ENCODE results near the gene ATP6V1B1.
A peak's percentile ranks its signal among the peaks of the same experiment; 100 is the strongest.

Gene ATP6V1B1

DNA sequence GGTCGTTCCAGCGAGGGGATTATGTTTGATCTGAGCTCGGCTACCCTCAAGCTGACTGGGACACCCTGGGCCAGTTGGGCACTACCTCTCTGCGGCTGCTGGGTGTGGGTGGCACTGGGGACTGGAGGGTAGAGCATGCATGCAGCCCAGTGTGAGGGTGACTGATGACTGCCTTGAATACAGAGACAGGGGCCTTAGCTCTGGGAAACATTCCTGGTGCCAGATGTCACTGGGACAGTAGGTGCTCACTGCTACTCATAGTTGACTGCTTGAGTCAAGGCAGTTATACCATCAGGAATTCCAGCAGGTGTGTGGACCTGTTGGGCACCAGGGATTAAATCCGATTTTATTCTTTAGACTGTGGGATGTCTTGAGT, 33.6 kb upstream of the ATP6V1B1 start:
- no peak for DNase-seq

DNA sequence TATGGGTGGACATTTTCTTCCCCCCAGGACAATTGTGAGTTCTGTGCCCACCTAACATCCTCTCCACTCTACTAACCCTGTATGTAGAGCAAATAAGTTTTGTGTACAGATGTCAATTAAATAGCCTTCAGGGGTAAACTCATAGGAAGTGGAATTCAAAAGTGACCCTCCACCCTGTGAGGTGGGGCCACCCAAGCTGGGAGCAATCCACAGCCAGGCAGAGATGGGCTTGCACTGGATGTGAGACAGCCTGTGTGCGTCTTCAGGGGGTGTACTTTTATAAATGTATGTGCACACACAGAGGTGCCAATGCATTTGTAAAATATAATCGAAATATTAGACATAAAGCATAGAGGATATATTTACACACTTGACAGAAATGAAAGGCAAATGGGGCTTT, 33.1 kb upstream of the ATP6V1B1 start:
- DNase-seq, result no peak

DNA sequence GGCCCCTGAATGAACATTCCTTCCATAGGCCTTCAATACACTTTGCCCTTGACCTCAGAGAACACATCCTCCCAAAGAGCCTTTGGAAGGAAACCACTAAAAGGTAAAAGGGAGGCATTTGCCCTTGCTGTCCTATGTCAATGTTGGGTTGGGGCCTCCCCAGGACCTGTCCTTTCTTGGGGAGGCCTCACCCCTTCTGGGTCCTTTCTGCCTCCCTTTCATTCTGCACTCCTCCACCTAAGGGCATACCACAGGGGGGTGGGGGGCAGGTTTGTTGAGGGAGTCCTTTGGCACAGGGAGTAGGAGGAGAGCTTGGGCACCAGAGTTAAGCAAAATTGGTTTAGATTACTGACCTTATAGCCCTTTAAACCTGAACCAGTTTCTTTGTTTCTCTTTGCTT, 32.5 kb upstream of the ATP6V1B1 start:
- no peak for DNase-seq

DNA sequence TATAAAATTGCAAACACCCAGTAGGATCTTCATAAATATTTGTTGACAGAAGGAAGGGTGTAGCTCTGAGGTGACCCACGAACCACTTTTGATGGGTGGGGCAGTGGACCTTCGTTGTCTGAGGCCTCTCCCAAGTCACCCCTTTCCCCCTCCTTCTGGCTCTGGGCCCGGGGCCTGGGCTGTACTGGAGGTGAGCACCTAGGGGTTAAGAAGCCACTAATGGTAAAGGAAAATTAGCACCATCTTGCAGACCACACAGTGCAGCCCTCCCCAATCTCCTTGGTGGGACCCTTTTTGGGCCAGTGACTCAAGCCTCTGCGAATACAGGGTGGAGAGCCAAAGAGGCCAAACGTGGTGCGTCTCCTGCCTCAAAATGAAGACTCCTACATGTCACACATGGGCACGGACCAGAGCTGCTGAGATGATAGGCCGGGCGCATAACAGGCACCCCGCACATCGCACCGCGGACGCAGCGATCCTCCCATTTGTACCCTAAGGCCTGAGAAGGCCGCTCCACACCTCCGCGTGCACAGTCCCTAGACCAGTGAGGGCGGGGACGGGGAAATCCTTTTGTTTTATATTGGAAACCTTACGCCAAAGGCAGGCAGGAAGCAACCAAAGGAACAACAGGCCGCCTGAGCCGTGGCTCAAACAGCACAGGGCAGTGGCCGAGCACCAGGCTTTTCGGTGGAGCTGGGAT, 31.9 kb upstream of the ATP6V1B1 start:
- DNase-seq, result no peak

DNA sequence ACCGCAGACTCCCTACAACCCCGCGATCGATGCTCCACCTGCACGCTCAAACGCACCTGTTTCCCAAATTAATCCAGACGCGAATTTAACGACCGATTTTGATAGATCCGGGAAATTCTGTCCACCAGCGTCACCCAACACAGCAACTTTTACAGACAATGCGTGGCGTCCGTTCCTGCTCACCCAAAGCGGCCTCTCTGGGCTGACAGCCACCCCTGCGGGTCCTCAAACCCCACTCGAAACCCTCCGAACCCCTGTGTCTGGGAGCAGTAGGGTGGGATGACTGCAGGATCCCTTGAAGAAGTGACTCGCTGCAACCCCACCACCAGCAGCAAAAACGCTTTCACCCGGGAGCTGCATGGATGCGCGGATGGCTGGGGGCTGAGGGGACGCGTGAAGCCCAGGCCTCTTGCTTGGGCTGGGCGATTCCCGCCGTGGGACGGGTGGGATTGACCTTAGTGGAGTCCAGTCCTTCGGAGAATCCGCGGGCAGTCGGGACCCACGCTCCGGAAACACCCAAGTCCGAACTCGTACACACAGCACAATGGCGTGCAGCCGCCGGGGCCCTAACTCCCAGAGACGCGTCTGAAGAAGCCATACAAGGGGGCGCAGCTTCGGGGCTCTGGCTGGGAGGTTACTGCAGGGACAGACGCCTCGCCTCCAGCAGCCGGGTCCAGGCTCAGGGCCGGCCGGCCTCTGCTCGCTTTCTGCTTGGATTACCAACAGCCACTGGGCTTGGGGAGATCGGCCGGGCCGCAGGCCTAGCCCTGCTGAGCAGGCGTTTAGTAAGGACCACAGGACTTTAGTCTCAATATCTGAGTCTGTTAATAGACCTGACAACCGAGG, 31.1 kb upstream of the ATP6V1B1 start:
- DNase-seq, result no peak

DNA sequence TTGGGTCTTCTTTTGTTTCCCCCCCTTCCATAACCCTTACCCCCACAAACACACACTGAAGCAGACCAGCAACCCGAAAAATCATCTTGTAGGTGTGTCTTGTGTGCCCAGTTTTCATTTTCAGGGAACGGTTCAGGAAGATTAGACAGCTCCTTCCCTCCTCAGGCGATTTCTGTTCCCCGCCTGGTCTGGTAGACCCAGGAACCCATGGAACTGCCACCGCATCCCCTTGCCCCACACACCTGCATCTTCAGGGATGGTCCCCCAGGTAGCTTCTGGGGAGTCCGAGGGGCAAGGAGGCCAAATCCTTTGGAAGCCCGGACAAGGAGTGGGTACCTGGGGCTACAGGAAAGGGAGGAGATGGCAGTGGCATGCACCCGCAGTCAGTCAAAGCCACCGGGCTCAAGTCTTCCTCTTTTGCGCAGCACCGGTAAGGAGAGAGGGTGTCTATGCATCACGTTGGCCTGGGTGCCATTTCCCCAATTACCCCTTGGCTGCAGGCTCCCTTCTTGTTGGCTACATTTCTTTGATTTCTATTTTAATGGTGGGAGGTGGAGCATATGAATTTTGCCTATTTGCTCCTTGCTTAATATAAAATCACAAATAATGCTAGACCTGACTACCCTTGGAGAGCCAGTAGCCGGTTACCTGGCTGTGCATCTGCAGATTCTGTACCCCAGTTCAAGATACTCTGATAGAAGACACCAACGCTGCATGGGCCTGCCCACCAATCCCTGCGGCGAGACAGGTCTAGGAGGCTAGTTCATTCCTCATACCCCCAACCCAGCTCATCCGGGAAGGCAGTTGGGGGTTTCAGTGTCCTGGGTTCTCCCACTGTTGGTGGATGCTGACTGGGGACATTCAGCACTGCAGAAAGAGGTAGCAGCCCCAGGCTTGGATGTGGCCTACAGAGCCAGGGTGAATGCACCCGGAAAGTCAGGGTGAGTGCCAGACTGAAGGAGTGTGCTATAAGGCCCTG, 30.0 kb upstream of the ATP6V1B1 start:
- DNase-seq, result no peak

DNA sequence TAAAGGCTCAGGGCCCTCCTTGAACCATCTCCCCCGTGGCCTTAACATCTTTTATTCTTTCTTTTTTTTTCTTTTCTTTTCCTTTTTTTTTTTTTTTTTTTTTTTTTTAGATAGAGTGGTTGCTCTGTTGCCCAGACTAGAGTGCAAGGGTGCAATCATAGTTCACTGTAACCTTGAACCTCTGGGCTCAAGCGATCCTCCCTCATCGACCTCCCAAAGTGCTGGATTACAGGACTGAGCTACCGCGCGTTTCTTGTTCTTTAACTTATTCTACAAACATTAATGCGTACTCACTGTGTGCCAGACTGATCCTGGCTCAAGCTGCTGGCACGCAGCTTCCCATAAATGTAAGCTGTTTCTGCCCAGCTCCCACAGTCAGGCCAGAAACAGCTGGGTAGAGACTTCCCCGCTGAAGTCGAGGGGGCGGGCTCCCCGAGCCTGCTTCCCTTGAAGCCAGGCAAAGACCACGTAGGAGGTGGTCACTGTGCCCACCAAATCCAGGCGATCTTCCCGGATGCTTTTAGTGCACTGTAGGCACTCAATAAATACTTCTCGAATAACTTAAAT, 29.2 kb upstream of the ATP6V1B1 start:
- DNase-seq, result no peak

DNA sequence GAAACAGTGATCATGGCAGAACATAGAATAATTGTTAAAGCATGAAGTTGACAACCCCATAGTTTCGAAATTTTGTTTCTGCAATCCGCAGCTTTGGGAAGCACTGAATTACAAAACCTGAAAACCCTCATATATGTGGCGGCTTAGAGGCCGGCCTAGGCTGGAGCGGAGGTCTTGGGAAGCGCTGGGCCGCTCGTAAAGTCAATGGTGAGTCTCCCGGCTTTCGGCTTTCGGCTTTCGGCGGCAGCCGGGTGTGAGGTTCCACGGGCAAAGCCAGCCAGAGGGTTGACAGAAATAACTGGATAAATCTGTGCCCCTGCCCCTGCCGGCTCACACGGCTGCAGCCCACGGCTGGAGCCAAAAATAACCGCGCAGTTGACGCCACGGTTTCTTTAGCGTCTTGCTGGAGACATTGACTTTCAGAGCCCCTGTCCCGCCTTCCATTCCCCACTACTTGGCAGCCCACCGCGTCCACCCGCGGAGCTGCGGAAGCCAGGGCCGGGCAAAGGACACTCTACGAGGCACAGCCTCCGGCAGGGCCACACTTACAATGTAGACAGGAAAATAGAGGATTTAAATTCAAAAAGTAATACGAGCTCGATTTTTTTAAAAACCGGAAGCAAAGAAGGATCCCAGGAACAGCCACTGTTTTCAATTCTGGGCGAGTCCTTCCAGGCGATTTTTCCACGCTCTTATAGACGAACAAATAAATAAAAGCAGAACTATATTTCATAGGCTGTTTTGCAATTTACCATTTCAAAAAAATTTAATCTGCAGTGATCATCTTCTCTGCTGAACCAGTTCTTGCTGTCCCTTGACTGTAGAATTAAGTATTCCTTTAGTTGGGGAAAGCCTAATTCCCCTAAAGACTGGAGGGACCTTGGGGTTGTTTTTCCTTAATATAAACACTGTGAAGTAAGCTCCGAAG, 28.3 kb upstream of the ATP6V1B1 start:
- DNase-seq, result no peak

DNA sequence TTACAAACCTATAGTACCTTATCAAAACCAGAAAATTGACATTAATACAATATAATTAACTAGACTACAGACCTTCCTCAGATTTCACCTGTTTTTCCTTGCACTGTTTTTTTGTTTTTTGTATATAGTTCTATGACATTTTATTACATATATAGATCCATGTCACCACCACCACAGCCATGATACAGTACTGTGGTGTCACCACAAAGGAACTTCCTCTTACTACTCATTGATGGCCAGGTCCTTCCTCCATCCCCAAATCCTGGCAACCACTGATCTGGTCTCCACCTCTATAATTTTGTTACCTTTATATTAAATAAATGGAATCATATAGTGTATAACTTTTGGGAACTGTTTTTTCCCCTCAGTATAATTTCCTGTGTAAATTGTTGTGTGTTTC, 19.4 kb upstream of the ATP6V1B1 start:
- DNase-seq, result no peak

DNA sequence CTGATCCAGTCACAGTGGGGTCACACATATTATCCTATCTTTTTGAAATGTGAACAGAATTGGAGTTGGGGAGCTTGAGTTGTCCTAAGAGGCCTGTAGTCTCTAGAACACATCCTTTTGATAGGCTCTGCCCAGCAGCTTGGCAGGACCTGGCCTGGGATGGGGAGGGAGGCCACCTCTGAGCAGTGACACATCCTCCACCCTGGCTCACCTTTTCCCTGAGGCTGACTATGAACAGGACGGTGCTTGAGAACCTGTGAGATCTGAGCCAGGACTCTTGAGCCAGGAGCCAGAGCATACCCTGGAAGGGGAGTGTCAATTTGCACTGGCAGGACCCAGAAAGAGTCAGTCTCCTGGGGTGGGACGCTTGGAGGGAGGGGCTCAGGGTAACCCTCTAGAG, 17.7 kb upstream of the ATP6V1B1 start:
- DNase-seq, result no peak

DNA sequence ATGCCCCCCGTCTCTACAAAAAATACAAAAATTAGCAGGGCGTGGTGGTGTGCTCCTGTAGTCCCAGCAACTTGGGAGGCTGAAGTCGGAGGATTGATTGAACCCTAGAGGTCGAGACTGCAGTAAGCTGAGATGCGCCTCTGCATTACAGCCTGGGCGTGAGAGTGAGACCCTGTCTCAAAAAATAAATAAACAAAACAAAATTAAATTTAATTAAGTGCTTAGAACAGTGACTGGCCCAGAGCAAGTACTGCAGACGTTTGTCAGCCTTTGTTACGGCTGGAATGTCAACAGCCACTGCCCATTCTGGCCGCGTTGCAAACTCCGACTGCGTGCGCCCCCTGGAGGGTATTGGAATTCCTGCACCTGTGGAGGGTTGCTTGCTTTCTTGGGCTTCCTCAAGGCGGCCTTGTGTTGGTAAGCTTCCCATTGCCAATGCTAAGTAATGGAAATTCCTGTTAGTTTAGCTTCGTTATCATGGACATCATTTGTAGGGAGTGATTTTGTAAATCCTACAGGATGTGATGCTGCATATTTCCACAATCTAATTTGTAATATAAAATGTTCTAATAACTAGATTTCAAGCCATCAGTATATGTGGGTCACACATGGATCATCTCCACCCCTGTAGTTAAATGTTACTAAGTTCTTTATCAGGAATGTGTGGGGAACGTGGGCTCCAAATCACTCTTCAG, 15.9 kb upstream of the ATP6V1B1 start:
- peak; percentile 83 for DNase-seq

DNA sequence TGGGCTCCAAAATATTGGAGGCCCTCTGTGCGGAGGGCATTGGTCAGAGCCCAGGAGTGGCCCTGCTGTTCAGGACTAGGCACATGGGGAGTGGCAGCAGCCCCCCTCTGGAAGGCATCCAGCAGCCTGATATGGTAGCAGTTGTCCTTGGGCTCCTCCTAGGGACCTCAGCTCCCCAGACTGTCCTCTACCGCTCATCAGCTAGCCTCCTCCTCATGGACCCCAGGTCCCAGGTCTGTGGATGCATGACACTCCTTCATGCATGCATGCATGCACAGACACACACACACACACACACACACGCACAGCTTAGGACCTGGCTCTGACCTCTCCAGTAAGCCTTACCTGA, 15.4 kb upstream of the ATP6V1B1 start:
- no peak for DNase-seq

DNA sequence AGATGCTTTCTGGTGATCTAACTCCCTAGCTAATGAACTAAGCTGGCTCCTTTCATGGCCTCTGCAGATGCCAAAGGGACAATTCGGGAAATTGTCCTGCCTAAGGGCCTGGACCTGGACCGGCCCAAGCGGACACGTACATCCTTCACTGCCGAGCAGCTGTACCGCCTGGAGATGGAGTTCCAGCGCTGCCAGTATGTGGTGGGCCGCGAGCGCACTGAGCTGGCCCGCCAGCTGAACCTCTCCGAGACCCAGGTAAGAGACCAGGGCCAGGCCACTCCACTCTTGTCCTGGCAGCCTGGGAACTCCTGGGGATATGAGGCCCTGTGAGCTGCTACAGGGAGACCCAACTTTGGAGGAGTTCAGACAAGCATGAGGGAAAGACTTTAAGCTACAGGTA, 14.7 kb upstream of the ATP6V1B1 start:
- DNase-seq, result no peak

DNA sequence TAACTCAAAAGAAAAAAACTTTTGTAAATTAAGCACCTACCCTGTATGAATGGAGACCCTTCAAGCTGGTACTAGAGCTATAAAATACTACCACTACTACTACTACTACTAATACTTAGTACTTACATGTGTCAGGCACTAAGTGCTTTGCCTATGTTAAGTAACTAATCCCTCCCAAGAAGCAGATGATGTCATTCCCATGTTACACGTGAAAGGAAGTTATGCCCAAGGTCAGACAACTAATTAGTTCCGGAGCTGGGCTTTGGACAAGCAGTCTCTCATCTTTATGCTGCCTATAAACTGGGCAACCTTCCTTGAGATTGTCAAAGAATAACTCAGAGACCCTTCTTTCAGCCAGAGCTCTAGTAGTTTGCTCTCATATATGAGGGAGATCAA, 13.9 kb upstream of the ATP6V1B1 start:
- DNase-seq, result no peak

DNA sequence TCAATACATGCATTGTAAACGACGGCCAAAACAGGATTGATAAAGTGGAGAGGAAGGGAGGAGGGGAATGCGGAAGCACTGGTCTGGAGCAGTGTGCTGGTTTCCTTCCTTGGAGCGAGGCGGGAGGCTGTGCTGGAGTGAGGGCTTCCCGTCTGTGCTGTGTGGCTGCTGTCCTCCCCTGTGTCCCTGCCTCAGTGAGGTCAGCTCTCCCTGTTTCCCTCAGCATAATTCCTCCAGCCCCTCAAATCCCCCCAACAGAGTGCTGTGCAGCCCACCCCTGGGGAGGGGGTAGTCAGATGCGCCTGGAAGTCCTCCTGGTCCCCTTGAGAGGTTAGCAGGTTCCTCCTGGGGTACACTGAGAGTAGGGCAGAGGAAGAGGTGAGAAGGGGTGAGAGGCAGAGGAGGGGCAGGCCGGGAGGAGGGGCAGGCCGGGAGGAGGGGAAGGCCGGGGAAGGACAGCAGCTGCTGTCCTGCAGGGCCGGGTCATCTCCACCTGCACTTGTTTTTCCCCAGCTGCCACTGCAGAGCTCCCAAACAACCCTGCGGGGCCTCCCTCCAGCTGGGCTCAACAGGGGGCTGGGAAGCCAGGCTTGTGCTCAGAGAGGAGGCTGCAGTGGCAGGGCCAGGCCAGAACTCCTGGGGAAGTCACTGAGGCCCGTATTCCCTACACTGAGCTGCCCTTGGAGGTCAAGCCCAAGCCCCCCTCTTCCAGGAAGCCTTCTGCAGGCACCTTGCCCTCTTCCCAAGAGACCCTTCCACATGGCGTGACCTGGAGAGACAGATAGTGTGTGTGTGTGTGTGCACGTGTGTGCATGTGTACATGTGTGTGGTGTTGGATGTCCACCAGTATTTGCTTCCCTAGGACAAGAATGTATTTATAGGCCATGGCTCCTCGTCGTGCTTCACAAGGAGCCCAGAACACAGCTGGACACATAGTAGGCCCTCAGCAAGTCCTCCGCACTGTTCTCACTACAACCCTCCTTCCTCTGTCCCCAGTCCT, 13.2 kb upstream of the ATP6V1B1 start:
- no peak for DNase-seq

DNA sequence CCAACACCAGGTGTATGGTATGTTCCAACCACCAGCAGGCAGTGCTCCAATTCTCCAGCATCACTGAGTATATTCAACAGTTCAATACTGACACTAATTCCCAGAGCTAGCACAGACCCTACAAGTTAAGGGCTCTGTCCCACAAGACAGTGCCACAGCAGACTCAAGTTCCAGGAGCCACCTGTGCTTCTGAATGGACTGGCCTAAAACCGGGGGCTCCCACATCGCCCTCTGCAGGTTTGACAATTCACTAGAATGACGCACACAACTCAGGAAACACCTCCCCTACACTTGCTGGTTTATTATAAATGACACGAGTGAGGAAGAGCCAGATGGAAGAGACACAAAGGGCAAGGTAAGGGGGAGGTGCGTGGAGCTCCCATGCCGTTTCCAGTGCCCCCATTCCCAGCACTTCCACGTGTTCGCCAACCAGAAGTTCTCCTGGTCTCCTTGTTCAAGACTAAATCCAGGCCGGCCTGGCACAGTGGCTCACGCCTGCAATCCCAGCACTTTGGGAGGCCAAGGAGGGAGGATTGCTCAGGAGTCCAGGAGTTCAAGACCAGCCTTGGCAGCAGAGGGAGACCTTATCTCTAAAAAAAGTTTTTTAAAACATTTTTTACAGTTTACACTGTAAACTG, 12.2 kb upstream of the ATP6V1B1 start:
- peak; percentile 52 for DNase-seq

DNA sequence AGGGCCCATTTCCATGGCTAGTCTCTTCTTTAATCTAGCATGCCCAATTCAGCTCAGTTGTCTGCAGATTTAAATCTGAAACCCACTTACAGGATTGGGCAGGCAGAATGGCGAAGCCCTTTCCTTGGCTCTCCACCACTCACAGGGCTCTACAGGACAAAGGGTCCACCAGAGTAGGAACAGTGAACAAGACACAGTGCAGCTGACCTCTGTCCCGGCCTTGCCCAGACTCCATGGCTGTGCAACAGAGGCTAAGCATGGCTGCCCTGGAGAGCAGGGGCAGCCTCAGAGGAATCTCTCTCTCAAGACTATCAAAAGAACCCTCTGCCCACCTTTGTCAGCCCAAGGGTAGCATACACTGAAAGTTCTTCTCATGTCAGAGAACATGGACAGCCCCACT, 9.7 kb upstream of the ATP6V1B1 start:
- DNase-seq, result no peak

DNA sequence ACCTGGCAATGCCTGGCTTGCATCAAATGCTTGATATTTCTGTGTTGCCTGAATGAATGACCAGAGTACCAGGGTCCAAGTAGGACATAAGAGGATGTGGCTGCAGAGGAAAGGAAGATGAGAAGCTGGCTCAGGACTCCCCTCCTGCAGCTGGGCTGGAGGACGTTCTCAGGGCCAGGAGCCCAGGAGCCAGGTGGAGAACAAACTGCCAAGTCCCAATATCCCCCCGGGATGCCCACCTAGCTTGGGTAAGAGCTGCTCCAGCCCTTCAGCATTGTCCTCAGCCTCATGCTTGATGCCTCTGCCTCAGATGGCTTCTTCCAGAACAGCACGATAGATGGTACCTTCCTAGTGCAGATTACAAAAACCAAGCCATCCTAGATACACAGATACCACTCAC, 8.6 kb upstream of the ATP6V1B1 start:
- DNase-seq, result no peak

DNA sequence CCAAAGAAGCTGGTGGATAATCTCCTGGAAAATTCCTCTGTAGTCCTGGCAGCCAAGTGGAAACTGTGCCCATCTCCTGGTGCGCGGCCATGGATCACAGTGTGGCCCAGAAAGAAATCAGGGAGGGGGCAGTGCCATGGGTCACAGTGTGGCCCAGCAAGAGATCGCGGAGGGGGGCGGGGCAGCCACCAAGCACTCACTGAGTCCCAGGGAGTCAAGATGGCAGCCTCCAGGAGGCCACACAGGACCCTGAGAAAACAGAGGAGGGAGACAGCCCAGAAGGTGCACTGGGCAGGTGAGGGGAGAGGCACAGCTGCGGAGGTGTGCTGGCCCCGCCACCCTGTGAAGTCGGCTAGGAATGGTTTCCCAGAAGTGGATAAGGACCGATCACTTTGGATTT, 8.1 kb upstream of the ATP6V1B1 start:
- DNase-seq, result no peak

DNA sequence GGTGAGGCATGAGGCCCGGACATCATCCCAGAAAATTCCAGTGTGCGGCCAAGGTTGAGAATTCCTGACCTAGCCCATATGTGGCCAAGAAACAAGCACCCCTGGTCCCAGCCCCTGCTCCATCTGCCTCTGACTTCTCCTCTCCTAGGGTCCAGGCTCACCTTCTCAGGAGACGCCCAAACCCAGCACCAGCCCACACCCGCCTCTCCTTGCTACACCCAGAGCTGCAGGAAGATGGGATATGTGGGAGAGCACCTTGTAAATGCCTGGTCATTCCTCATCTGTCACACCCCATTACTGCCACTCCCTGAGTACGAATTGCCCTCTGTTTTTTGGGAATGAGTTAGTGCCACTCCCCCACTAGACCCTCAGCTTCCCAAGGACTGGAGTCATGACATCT, 7.3 kb upstream of the ATP6V1B1 start:
- DNase-seq, result no peak

All from hematopoietic multipotent progenitor cell treated with erythropoietin and hydrocortisone succinate and interleukin-3 and kit ligand, for 6 days (in vitro differentiated cells).